Epidermal melanocyte (primary cell): ENCODE measurements around the gene OR5AN1.
"Not testable (repeated sequence)": the region's sequence is repeated elsewhere in the genome, so short reads cannot be mapped to it uniquely, and the experiment has no call there.

Experiments
- DNase-seq: peaks from one replicate; pipeline ENCODE4 v3.0.0; 2011; ENCODE audit warnings: low spot score; ENCODE audit not compliant: insufficient read length

The OR5AN1 gene

GRCh38 chr11:59358595-59358994, at the start of gene OR5AN1:
Gene OR5AN1 (plus strand): TSS chr11:59358895. CDS start chr11:59364459, 5,564 bp downstream.
- DNase-seq, result no peak

GRCh38 chr11:59335001-59335400, 23.7 kb upstream of the OR5AN1 start:
- DNase-seq, result no peak

GRCh38 chr11:59336176-59336575, 22.5 kb upstream of the OR5AN1 start:
- no peak for DNase-seq

GRCh38 chr11:59336931-59337330, 21.8 kb upstream of the OR5AN1 start:
- DNase-seq, result no peak

GRCh38 chr11:59349657-59350056, 9.0 kb upstream of the OR5AN1 start:
- DNase-seq, result not testable (repeated sequence)

GRCh38 chr11:59355226-59355625, 3.5 kb upstream of the OR5AN1 start:
- DNase-seq, result no peak

GRCh38 chr11:59356561-59356960, 2.1 kb upstream of the OR5AN1 start:
- DNase-seq, result no peak

GRCh38 chr11:59358020-59358419, 675 bp upstream of the OR5AN1 start:
- no peak for DNase-seq

- DNase-seq, result peak; percentile 22
These were observed 6.7 kb downstream of the OR5AN1 start for GRCh38 chr11:59365232-59366018.

- no peak for DNase-seq
These were observed 9.7 kb downstream of the OR5AN1 start for GRCh38 chr11:59368238-59369022.

- DNase-seq, result not testable (repeated sequence)
These were observed 13.6 kb downstream of the OR5AN1 start for GRCh38 chr11:59372324-59372723.

- DNase-seq, result no peak
These were observed 21.8 kb downstream of the OR5AN1 start for GRCh38 chr11:59380263-59381059.

- DNase-seq, result no peak
These were observed 35.5 kb downstream of the OR5AN1 start for GRCh38 chr11:59394186-59394585.

- no peak for DNase-seq
These were observed 42.0 kb downstream of the OR5AN1 start for GRCh38 chr11:59400461-59401261.

- no peak for DNase-seq
These were observed 42.5 kb downstream of the OR5AN1 start for GRCh38 chr11:59401262-59401552.

- no peak for DNase-seq
These were observed 44.9 kb downstream of the OR5AN1 start for GRCh38 chr11:59403546-59403945.

- no peak for DNase-seq
These were observed 55.0 kb downstream of the OR5AN1 start for GRCh38 chr11:59413646-59414045.

GRCh38 chr11:59415111-59415510, 56.4 kb downstream of the OR5AN1 start:
- no peak for DNase-seq

- DNase-seq, result no peak
These were observed 57.9 kb downstream of the OR5AN1 start for GRCh38 chr11:59416613-59417012.

- DNase-seq, result no peak
These were observed 58.3 kb downstream of the OR5AN1 start for GRCh38 chr11:59417023-59417422.

GRCh38 chr11:59418156-59418555, 59.5 kb downstream of the OR5AN1 start:
- no peak for DNase-seq
